OCI-LY1 (cell line): Measurements from ENCODE around the gene TDRD10.

ENCODE experiments used
- H2AFZ ChIP-seq: fragments of 200-600 bp; sonication (generic), shearing (Covaris generic); 2 replicates; pipeline ENCODE4 v1.6.0; 2014; ENCODE audit warnings: antibody characterized with exemption, mild to moderate bottlenecking, low read length
- H3F3A ChIP-seq: fragments of 200-600 bp; sonication (generic), shearing (Covaris generic); 2 replicates; pipeline ENCODE4 v1.6.0; 2014; ENCODE audit warnings: mild to moderate bottlenecking, antibody characterized with exemption, low read length, moderate library complexity; ENCODE audit not compliant: insufficient read depth
- H3K27ac ChIP-seq: fragments of 200-600 bp; sonication (generic); 2 replicates; pipeline ENCODE4 v1.5.1; 2014; ENCODE audit warnings: low read length, mixed run types, mild to moderate bottlenecking, low read depth; ENCODE audit not compliant: poor library complexity, severe bottlenecking
- H3K27me3 ChIP-seq: fragments of 200-600 bp; sonication (generic); 2 replicates; pipeline ENCODE4 v1.6.0; 2014; ENCODE audit warnings: antibody characterized with exemption, mild to moderate bottlenecking, low read length, moderate library complexity; ENCODE audit not compliant: insufficient read depth
- H3K36me3 ChIP-seq: fragments of 200-600 bp; sonication (generic); 2 replicates; pipeline ENCODE4 v1.6.1; 2014; ENCODE audit warnings: mild to moderate bottlenecking, antibody characterized with exemption, low read length, moderate library complexity, mixed read lengths; ENCODE audit not compliant: insufficient read depth
- H3K4me1 ChIP-seq: fragments of 200-600 bp; sonication (generic); 2 replicates; pipeline ENCODE4 v1.5.1; 2014; ENCODE audit warnings: mild to moderate bottlenecking, low read length, moderate library complexity; ENCODE audit not compliant: insufficient read depth, severe bottlenecking
- H3K4me2 ChIP-seq: fragments of 200-600 bp; sonication (generic), shearing (Covaris generic); 2 replicates; pipeline ENCODE4 v1.6.1; 2014; ENCODE audit warnings: low read length
- H3K4me3 ChIP-seq: fragments of 200-600 bp; sonication (generic); 2 replicates; pipeline ENCODE4 v1.5.1; 2014; ENCODE audit warnings: low read length, low read depth, mild to moderate bottlenecking, mixed read lengths; ENCODE audit not compliant: poor library complexity, severe bottlenecking
- H3K79me2 ChIP-seq: fragments of 200-600 bp; shearing (Covaris generic); 2 replicates; pipeline ENCODE4 v1.6.1; 2016; ENCODE audit warnings: mixed run types, low read length, mixed read lengths; ENCODE audit not compliant: insufficient read depth
- H3K9ac ChIP-seq: fragments of 200-600 bp; sonication (generic), shearing (Covaris generic); 2 replicates; pipeline ENCODE4 v1.6.1; 2014; ENCODE audit warnings: mild to moderate bottlenecking, low read length, mixed read lengths
- H3K9me2 ChIP-seq: fragments of 200-600 bp; sonication (generic), shearing (Covaris generic); 2 replicates; pipeline ENCODE4 v1.6.1; 2014; ENCODE audit warnings: low read depth, mild to moderate bottlenecking, low read length, mixed read lengths
- H3K9me3 ChIP-seq: fragments of 200-600 bp; shearing (Covaris generic); 2 replicates; pipeline ENCODE4 v1.6.1; 2014; ENCODE audit warnings: low read length, mixed read lengths
- H4K20me1 ChIP-seq: fragments of 200-600 bp; sonication (generic), shearing (Covaris generic); 2 replicates; pipeline ENCODE4 v1.6.0; 2016; ENCODE audit warnings: mild to moderate bottlenecking, low read length; ENCODE audit not compliant: insufficient read depth
- CTCF ChIP-seq: fragments of 200-600 bp; sonication (generic), shearing (Covaris generic); IDR thresholded peaks from 2 replicates; pipeline ENCODE4 v1.5.1; 2017; ENCODE audit warnings: mild to moderate bottlenecking, antibody characterized with exemption, low read length, moderate library complexity, mixed read lengths
- EZH2 ChIP-seq: fragments of 200-600 bp; sonication (generic), shearing (Covaris generic); IDR thresholded peaks from 2 replicates; pipeline ENCODE4 v1.8.0; 2017; ENCODE audit warnings: borderline replicate concordance, mixed run types, mild to moderate bottlenecking, antibody characterized with exemption, low read length, moderate library complexity, mixed read lengths

The TDRD10 gene, protein sequence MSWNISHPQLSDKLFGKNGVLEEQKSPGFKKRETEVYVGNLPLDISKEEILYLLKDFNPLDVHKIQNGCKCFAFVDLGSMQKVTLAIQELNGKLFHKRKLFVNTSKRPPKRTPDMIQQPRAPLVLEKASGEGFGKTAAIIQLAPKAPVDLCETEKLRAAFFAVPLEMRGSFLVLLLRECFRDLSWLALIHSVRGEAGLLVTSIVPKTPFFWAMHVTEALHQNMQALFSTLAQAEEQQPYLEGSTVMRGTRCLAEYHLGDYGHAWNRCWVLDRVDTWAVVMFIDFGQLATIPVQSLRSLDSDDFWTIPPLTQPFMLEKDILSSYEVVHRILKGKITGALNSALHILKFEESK

GRCh38 chr1:154502066-154502743, at the start of gene TDRD10, which contains the start of gene SHE:
TDRD10 (plus strand) TSS chr1:154502219; CDS start chr1:154506904, 4,685 bp downstream.
SHE (minus strand) TSS chr1:154502412; CDS start chr1:154502026, 386 bp downstream.
- H4K20me1 ChIP-seq = no peaks in the 10 kb centered on the region
- TF ChIP-seq CTCF (no peak), EZH2 (no peak)
- no peak within 1 kb of the TSS for H3K9ac ChIP-seq
- H3K79me2 ChIP-seq = no peaks in the 10 kb centered on the region
- no peak within 1 kb of the TSS for H2AFZ ChIP-seq
- no peaks in the 10 kb centered on the region for H3K36me3 ChIP-seq
- peaks cover 24% of the 10 kb centered on the region for H3K27me3 ChIP-seq
- H3K27ac ChIP-seq = no peak within 1 kb of the TSS
- no peaks in the 10 kb centered on the region for H3F3A ChIP-seq
- peaks cover 4% of the 10 kb centered on the region for H3K4me1 ChIP-seq
- H3K4me2 ChIP-seq = no peak within 1 kb of the TSS
- H3K9me3 ChIP-seq = no peaks in the 10 kb centered on the region
- H3K4me3 ChIP-seq = no peak within 1 kb of the TSS
- no peaks in the 10 kb centered on the region for H3K9me2 ChIP-seq

GRCh38 chr1:154453161-154453560, 48.9 kb upstream of the TDRD10 start:
- H3K36me3 ChIP-seq = no peaks in the 10 kb centered on the region
- no peaks in the 10 kb centered on the region for H4K20me1 ChIP-seq
- no peak overlapping the region for H3K4me3 ChIP-seq
- no peaks in the 10 kb centered on the region for H3K27me3 ChIP-seq
- H3K9me2 ChIP-seq = no peaks in the 10 kb centered on the region
- no peak overlapping the region for H3K27ac ChIP-seq
- H3K4me2 ChIP-seq = no peak overlapping the region
- no peaks in the 10 kb centered on the region for H3F3A ChIP-seq
- H2AFZ ChIP-seq = no peak overlapping the region
- H3K9me3 ChIP-seq = no peaks in the 10 kb centered on the region
- no peaks in the 10 kb centered on the region for H3K4me1 ChIP-seq
- TF ChIP-seq EZH2 (no peak), CTCF (no peak)
- H3K9ac ChIP-seq = no peak overlapping the region
- H3K79me2 ChIP-seq = no peaks in the 10 kb centered on the region

- Histone ChIP-seq H3K4me2 (no peak overlapping the region), H2AFZ (no peak overlapping the region), H4K20me1 (no peaks in the 10 kb centered on the region), H3K4me3 (no peak overlapping the region), H3F3A (no peaks in the 10 kb centered on the region), H3K27me3 (no peaks in the 10 kb centered on the region), H3K9me3 (no peaks in the 10 kb centered on the region), H3K36me3 (no peaks in the 10 kb centered on the region), H3K79me2 (no peaks in the 10 kb centered on the region), H3K9me2 (no peaks in the 10 kb centered on the region), H3K4me1 (no peaks in the 10 kb centered on the region), H3K9ac (no peak overlapping the region), H3K27ac (no peak overlapping the region)
- TF ChIP-seq CTCF = no peak
- TF ChIP-seq EZH2 = no peak
Observed at GRCh38 chr1:154453574-154454352, 48.3 kb upstream of the TDRD10 start.
